Measurements from ENCODE around the gene PSD2. TPM values are rescaled to one million over a fixed set of nuclear protein-coding genes. Genes with fewer than 3 reads are reported as not detected.

PSD2 gene
- total RNA-seq, 1 experiment from 2014 or later, result 0.79 TPM

- DNase-seq (ENCODE audit: low read depth, low spot score), result no peak
- H3K27ac ChIP-seq (ENCODE audit: low read depth, low read length), result no peak overlapping the region
- no peak overlapping the region for H3K4me3 ChIP-seq (replicated peaks in 1 of 2; ENCODE audit: low read depth in 1 of 2, low read length in 2 of 2)
- H3K4me2 ChIP-seq (ENCODE audit: low read length), result peak overlapping the region; percentile 48
- H3K9me2 ChIP-seq (ENCODE audit: insufficient read depth), result no peaks in the 10 kb centered on the region
- CTCF ChIA-PET, result interaction anchor here (1.1 to 1.3 kb wide), 4 partner anchors 111 to 136 kb away, joined by 4 to 8 read pairs (median 5); no protein-coding TSS in a partner anchor
- H3K79me2 ChIP-seq (ENCODE audit: insufficient read depth, low read length), result no peaks in the 10 kb centered on the region
- POLR2A ChIA-PET, result interaction anchor here (1.0 kb wide), 1 partner anchor 178 kb away, joined by 3 read pairs; no protein-coding TSS in a partner anchor
- no peaks in the 10 kb centered on the region for H3K9me3 ChIP-seq (ENCODE audit: control insufficient read depth in 1 of 2, insufficient read depth in 1 of 2, low read depth in 1 of 2, low read length in 2 of 2)
- H3K9ac ChIP-seq (ENCODE audit: low read length), result no peak overlapping the region
- TF ChIP-seq CEBPB (IDR thresholded peaks at IDR 0.05; ENCODE audit: low read depth), result no peak
- no peak for TF ChIP-seq CTCF (IDR thresholded peaks at IDR 0.05 in 2 of 3, conservative IDR thresholded peaks at IDR 0.05 in 1 of 3; ENCODE audit: borderline replicate concordance in 1 of 3, insufficient read depth in 1 of 3, low read depth in 2 of 3, low read length in 2 of 3)
- no peak for TF ChIP-seq EGR1 (IDR thresholded peaks at IDR 0.05; ENCODE audit: low read depth)
- TF ChIP-seq TCF7L2 (IDR thresholded peaks at IDR 0.05; ENCODE audit: borderline replicate concordance, extremely low read depth, insufficient read depth, insufficient read length), result no peak
- H2AFZ ChIP-seq (ENCODE audit: low read depth, low read length, poor library complexity, severe bottlenecking), result no peak overlapping the region
- intact Hi-C loops (cut with micrococcal nuclease), result no loop called here
- H4K20me1 ChIP-seq (ENCODE audit: insufficient read depth), result no peaks in the 10 kb centered on the region
- no peak for ATAC-seq
- H3K27me3 ChIP-seq (ENCODE audit: insufficient read depth, low read length), result no peaks in the 10 kb centered on the region
- no peaks in the 10 kb centered on the region for H3K36me3 ChIP-seq (ENCODE audit: control insufficient read depth in 1 of 2, insufficient read depth in 2 of 2, low read length in 2 of 2)
- BruUV-seq (replicated peaks), result no TSS peak
- RAD21 ChIA-PET (ENCODE audit: low non-redundant PET in 1 of 2, low total read pairs in 2 of 2, uncharacterized antibody in 2 of 2, unreplicated experiment in 2 of 2), result no interaction called here
- H3K4me1 ChIP-seq (ENCODE audit: control insufficient read depth in 1 of 2, insufficient read depth in 2 of 2, low read length in 2 of 2), result peaks cover 8 to 37% of the 10 kb centered on the region in 2 experiments; a peak in 3 of 4 replicates
Measured at GRCh38 chr5:139762615-139763170, 32.9 kb upstream of the PSD2 start.

- intact Hi-C loops (cut with micrococcal nuclease), result no loop called here
- no peak for TF ChIP-seq SIN3A (IDR thresholded peaks at IDR 0.05; ENCODE audit: low read depth)
- TF ChIP-seq TCF7L2 (IDR thresholded peaks at IDR 0.05; ENCODE audit: borderline replicate concordance, extremely low read depth, insufficient read depth, insufficient read length), result no peak
- TF ChIP-seq MAX (IDR thresholded peaks at IDR 0.05), result no peak
- no peak for TF ChIP-seq CBX3 (IDR thresholded peaks at IDR 0.05; ENCODE audit: low read depth)
- TF ChIP-seq ZBTB33 (IDR thresholded peaks at IDR 0.05; ENCODE audit: extremely low read depth, insufficient replicate concordance, low read length), result no peak
- no peak for TF ChIP-seq YY1 (IDR thresholded peaks at IDR 0.05; ENCODE audit: extremely low read depth, insufficient replicate concordance, low read depth, low read length)
- no peak for TF ChIP-seq JUND (IDR thresholded peaks at IDR 0.05)
- TF ChIP-seq ZFX (IDR thresholded peaks at IDR 0.05), result no peak
- no peak for TF ChIP-seq CEBPB (IDR thresholded peaks at IDR 0.05; ENCODE audit: low read depth)
- no peak for TF ChIP-seq EZH2phosphoT487 (IDR thresholded peaks at IDR 0.05; ENCODE audit: borderline replicate concordance)
- TF ChIP-seq RAD21 (IDR thresholded peaks at IDR 0.05; ENCODE audit: low read depth), result no peak
- no peak for TF ChIP-seq SP1 (IDR thresholded peaks at IDR 0.05; ENCODE audit: low read depth)
- TF ChIP-seq ELF1 (IDR thresholded peaks at IDR 0.05; ENCODE audit: borderline replicate concordance, low read depth), result no peak
Measured at GRCh38 chr5:139763280-139763929, 32.2 kb upstream of the PSD2 start.

More at GRCh38 chr5:139763280-139763929, 32.2 kb upstream of the PSD2 start:
- Histone ChIP-seq H3K4me1 (ENCODE audit: control insufficient read depth in 1 of 2, insufficient read depth in 2 of 2, low read length in 2 of 2) (peaks cover 8 to 30% of the 10 kb centered on the region in 2 experiments; a peak in 3 of 4 replicates), H3K36me3 (ENCODE audit: control insufficient read depth in 1 of 2, insufficient read depth in 2 of 2, low read length in 2 of 2) (no peaks in the 10 kb centered on the region), H3K9me2 (ENCODE audit: insufficient read depth) (no peaks in the 10 kb centered on the region), H4K20me1 (ENCODE audit: insufficient read depth) (no peaks in the 10 kb centered on the region), H3K27me3 (ENCODE audit: insufficient read depth, low read length) (no peaks in the 10 kb centered on the region), H3K27ac (ENCODE audit: low read depth, low read length) (no peak overlapping the region), H3K4me3 (replicated peaks in 1 of 2; ENCODE audit: low read depth in 1 of 2, low read length in 2 of 2) (no peak overlapping the region), H3K9me3 (ENCODE audit: control insufficient read depth in 1 of 2, insufficient read depth in 1 of 2, low read depth in 1 of 2, low read length in 2 of 2) (no peaks in the 10 kb centered on the region), H3K4me2 (ENCODE audit: low read length) (0 out of 2 replicates have a peak overlapping the region, but pooled peaks have one; percentile 48), H2AFZ (ENCODE audit: low read depth, low read length, poor library complexity, severe bottlenecking) (no peak overlapping the region), H3K79me2 (ENCODE audit: insufficient read depth, low read length) (no peaks in the 10 kb centered on the region), H3K9ac (ENCODE audit: low read length) (no peak overlapping the region)
- ChIA-PET CTCF (interaction anchor here (1.1 to 1.3 kb wide), 3 partner anchors 111 to 137 kb away, joined by 4 to 8 read pairs (median 5); no protein-coding TSS in a partner anchor), POLR2A (no interaction called here), RAD21 (ENCODE audit: low non-redundant PET in 1 of 2, low total read pairs in 2 of 2, uncharacterized antibody in 2 of 2, unreplicated experiment in 2 of 2) (no interaction called here)
- BruUV-seq (replicated peaks), result no TSS peak
- no peak for ATAC-seq
- no peak for DNase-seq (ENCODE audit: low read depth, low spot score)
